Esophagus squamous epithelium (tissue), 4 donors: ENCODE data around the gene ENGASE.

ENCODE experiments used
- POLR2A ChIP-seq, 4 donors: fragments of 450-650 bp; IDR thresholded peaks; one replicate each; pipeline ENCODE4 v1.6.1; 2017; ENCODE audit warnings: antibody characterized with exemption in 4 of 4, mild to moderate bottlenecking in 4 of 4, moderate library complexity in 3 of 4
- TF ChIP-seq, protein P1 (sequence below), 6 experiments: fragments of 450-650 bp in 4 of 6; fragments of 200-600 bp in 2 of 6; sonication (generic) in 2 of 6; IDR thresholded peaks; one replicate each; pipeline ENCODE4 v1.5.1; 2016 to 2019; ENCODE audit warnings: antibody characterized with exemption in 6 of 6, mild to moderate bottlenecking in 4 of 6, moderate library complexity in 4 of 6

GRCh38 chr17:79080761-79081290 is 6.2 kb downstream of the ENGASE start:
- TF ChIP-seq, protein P1, sequence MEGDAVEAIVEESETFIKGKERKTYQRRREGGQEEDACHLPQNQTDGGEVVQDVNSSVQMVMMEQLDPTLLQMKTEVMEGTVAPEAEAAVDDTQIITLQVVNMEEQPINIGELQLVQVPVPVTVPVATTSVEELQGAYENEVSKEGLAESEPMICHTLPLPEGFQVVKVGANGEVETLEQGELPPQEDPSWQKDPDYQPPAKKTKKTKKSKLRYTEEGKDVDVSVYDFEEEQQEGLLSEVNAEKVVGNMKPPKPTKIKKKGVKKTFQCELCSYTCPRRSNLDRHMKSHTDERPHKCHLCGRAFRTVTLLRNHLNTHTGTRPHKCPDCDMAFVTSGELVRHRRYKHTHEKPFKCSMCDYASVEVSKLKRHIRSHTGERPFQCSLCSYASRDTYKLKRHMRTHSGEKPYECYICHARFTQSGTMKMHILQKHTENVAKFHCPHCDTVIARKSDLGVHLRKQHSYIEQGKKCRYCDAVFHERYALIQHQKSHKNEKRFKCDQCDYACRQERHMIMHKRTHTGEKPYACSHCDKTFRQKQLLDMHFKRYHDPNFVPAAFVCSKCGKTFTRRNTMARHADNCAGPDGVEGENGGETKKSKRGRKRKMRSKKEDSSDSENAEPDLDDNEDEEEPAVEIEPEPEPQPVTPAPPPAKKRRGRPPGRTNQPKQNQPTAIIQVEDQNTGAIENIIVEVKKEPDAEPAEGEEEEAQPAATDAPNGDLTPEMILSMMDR (IDR thresholded peaks at IDR 0.05): no peak
- TF ChIP-seq POLR2A (IDR thresholded peaks at IDR 0.05): no peak
